Activated naive CD4-positive, alpha-beta T cell treated with anti-CD3 and anti-CD28 coated beads, Interleukin-2, amount 50 U/mL, for 24 hours (primary cell): ENCODE results near the gene SNU13.
"Not testable (repeated sequence)": the region's sequence is repeated elsewhere in the genome, so short reads cannot be mapped to it uniquely, and the experiment has no call there.

Experiments used
- H3K27ac Mint-ChIP-seq: one replicate; pipeline ENCODE4 v1.8.0; 2021; ENCODE audit warnings: mild to moderate bottlenecking, mixed read lengths
- H3K27me3 Mint-ChIP-seq: one replicate; pipeline ENCODE4 v1.8.0; 2021; ENCODE audit warnings: mixed read lengths
- H3K36me3 Mint-ChIP-seq: one replicate; pipeline ENCODE4 v1.8.0; 2021; ENCODE audit warnings: mixed read lengths
- H3K4me1 Mint-ChIP-seq: one replicate; pipeline ENCODE4 v1.8.0; 2021; ENCODE audit warnings: mixed read lengths
- H3K4me3 Mint-ChIP-seq: one replicate; pipeline ENCODE4 v1.8.0; 2021; ENCODE audit warnings: mild to moderate bottlenecking, mixed read lengths
- H3K9me3 Mint-ChIP-seq: one replicate; pipeline ENCODE4 v1.8.0; 2021; ENCODE audit warnings: mixed read lengths

The SNU13 gene

GRCh38 chr22:41661713-41662112, 27.0 kb downstream of the SNU13 start:
- H3K4me1 Mint-ChIP-seq: peaks cover 4% of the 10 kb centered on the region
- no peak overlapping the region for H3K4me3 Mint-ChIP-seq
- peak overlapping the region; percentile 3 for H3K27ac Mint-ChIP-seq
- no peaks in the 10 kb centered on the region for H3K9me3 Mint-ChIP-seq
- no peaks in the 10 kb centered on the region for H3K27me3 Mint-ChIP-seq
- peaks cover 13% of the 10 kb centered on the region for H3K36me3 Mint-ChIP-seq

- no peak overlapping the region for H3K27ac Mint-ChIP-seq
- no peaks in the 10 kb centered on the region for H3K9me3 Mint-ChIP-seq
- no peaks in the 10 kb centered on the region for H3K4me1 Mint-ChIP-seq
- H3K4me3 Mint-ChIP-seq: no peak overlapping the region
- H3K27me3 Mint-ChIP-seq: no peaks in the 10 kb centered on the region
- H3K36me3 Mint-ChIP-seq: peaks cover 13% of the 10 kb centered on the region
Observed at GRCh38 chr22:41661088-41661487, 27.6 kb downstream of the SNU13 start.

GRCh38 chr22:41660416-41660815, 28.3 kb downstream of the SNU13 start:
- Mint-ChIP-seq H3K9me3 (no peaks in the 10 kb centered on the region), H3K27ac (peak overlapping the region; percentile 38), H3K4me1 (no peaks in the 10 kb centered on the region), H3K27me3 (no peaks in the 10 kb centered on the region), H3K4me3 (no peak overlapping the region), H3K36me3 (peaks cover 13% of the 10 kb centered on the region)

GRCh38 chr22:41659941-41660340, 28.7 kb downstream of the SNU13 start:
- no peak overlapping the region for H3K4me3 Mint-ChIP-seq
- no peaks in the 10 kb centered on the region for H3K9me3 Mint-ChIP-seq
- H3K36me3 Mint-ChIP-seq: peaks cover 13% of the 10 kb centered on the region
- H3K4me1 Mint-ChIP-seq: no peaks in the 10 kb centered on the region
- H3K27ac Mint-ChIP-seq: peak overlapping the region; percentile 15
- no peaks in the 10 kb centered on the region for H3K27me3 Mint-ChIP-seq

- H3K27ac Mint-ChIP-seq: no peak overlapping the region
Observed at GRCh38 chr22:41658869-41659268, 29.8 kb downstream of the SNU13 start.

GRCh38 chr22:41657709-41658108, 31.0 kb downstream of the SNU13 start:
- Mint-ChIP-seq H3K36me3 (peaks cover 15% of the 10 kb centered on the region), H3K4me3 (no peak overlapping the region)

More at GRCh38 chr22:41658869-41659268, 29.8 kb downstream of the SNU13 start:
- Mint-ChIP-seq H3K4me3 (no peak overlapping the region), H3K27me3 (no peaks in the 10 kb centered on the region), H3K9me3 (no peaks in the 10 kb centered on the region), H3K36me3 (peaks cover 13% of the 10 kb centered on the region), H3K4me1 (no peaks in the 10 kb centered on the region)

GRCh38 chr22:41656556-41656955, 32.1 kb downstream of the SNU13 start:
- no peak overlapping the region for H3K4me3 Mint-ChIP-seq
- H3K27me3 Mint-ChIP-seq: no peaks in the 10 kb centered on the region
- H3K9me3 Mint-ChIP-seq: no peaks in the 10 kb centered on the region
- no peaks in the 10 kb centered on the region for H3K4me1 Mint-ChIP-seq
- no peak overlapping the region for H3K27ac Mint-ChIP-seq
- H3K36me3 Mint-ChIP-seq: peaks cover 12% of the 10 kb centered on the region

More at GRCh38 chr22:41657709-41658108, 31.0 kb downstream of the SNU13 start:
- Mint-ChIP-seq H3K9me3 (no peaks in the 10 kb centered on the region), H3K4me1 (no peaks in the 10 kb centered on the region), H3K27me3 (no peaks in the 10 kb centered on the region), H3K27ac (no peak overlapping the region)

- Mint-ChIP-seq H3K4me3 (no peak overlapping the region), H3K27me3 (no peaks in the 10 kb centered on the region), H3K27ac (no peak overlapping the region), H3K9me3 (no peaks in the 10 kb centered on the region), H3K4me1 (no peaks in the 10 kb centered on the region), H3K36me3 (peaks cover 2% of the 10 kb centered on the region)
Observed at GRCh38 chr22:41654322-41654721, 34.3 kb downstream of the SNU13 start.

GRCh38 chr22:41650821-41651220, 37.8 kb downstream of the SNU13 start:
- Mint-ChIP-seq H3K36me3 (peaks cover 2% of the 10 kb centered on the region), H3K27ac (no peak overlapping the region), H3K4me3 (no peak overlapping the region), H3K27me3 (no peaks in the 10 kb centered on the region), H3K9me3 (no peaks in the 10 kb centered on the region), H3K4me1 (peaks cover 10% of the 10 kb centered on the region)

- no peaks in the 10 kb centered on the region for H3K27me3 Mint-ChIP-seq
- H3K9me3 Mint-ChIP-seq: no peaks in the 10 kb centered on the region
- H3K4me1 Mint-ChIP-seq: peaks cover 10% of the 10 kb centered on the region
- no peak overlapping the region for H3K4me3 Mint-ChIP-seq
- peaks cover 2% of the 10 kb centered on the region for H3K36me3 Mint-ChIP-seq
- no peak overlapping the region for H3K27ac Mint-ChIP-seq
Observed at GRCh38 chr22:41650229-41650628, 38.4 kb downstream of the SNU13 start.

GRCh38 chr22:41648432-41648831, 40.2 kb downstream of the SNU13 start:
- H3K9me3 Mint-ChIP-seq: no peaks in the 10 kb centered on the region
- H3K27ac Mint-ChIP-seq: peak overlapping the region; percentile 12
- peaks cover 5% of the 10 kb centered on the region for H3K36me3 Mint-ChIP-seq

GRCh38 chr22:41647771-41648170, 40.9 kb downstream of the SNU13 start:
- peak overlapping the region; percentile 79 for H3K27ac Mint-ChIP-seq
- no peaks in the 10 kb centered on the region for H3K27me3 Mint-ChIP-seq
- H3K4me1 Mint-ChIP-seq: peaks cover 12% of the 10 kb centered on the region
- no peaks in the 10 kb centered on the region for H3K9me3 Mint-ChIP-seq
- H3K36me3 Mint-ChIP-seq: peaks cover 3% of the 10 kb centered on the region
- no peak overlapping the region for H3K4me3 Mint-ChIP-seq

More at GRCh38 chr22:41648432-41648831, 40.2 kb downstream of the SNU13 start:
- Mint-ChIP-seq H3K4me1 (peaks cover 10% of the 10 kb centered on the region), H3K27me3 (no peaks in the 10 kb centered on the region), H3K4me3 (peak overlapping the region; percentile 11)

- Mint-ChIP-seq H3K4me3 (no peak overlapping the region), H3K27ac (no peak overlapping the region), H3K27me3 (no peaks in the 10 kb centered on the region), H3K4me1 (peaks cover 15% of the 10 kb centered on the region), H3K9me3 (no peaks in the 10 kb centered on the region), H3K36me3 (peaks cover 21% of the 10 kb centered on the region)
Observed at GRCh38 chr22:41642331-41643110, 46.1 kb downstream of the SNU13 start.

GRCh38 chr22:41641854-41642253, 46.8 kb downstream of the SNU13 start:
- no peak overlapping the region for H3K4me3 Mint-ChIP-seq
- peaks cover 15% of the 10 kb centered on the region for H3K4me1 Mint-ChIP-seq
- H3K27me3 Mint-ChIP-seq: no peaks in the 10 kb centered on the region
- peaks cover 21% of the 10 kb centered on the region for H3K36me3 Mint-ChIP-seq
- no peak overlapping the region for H3K27ac Mint-ChIP-seq
- H3K9me3 Mint-ChIP-seq: no peaks in the 10 kb centered on the region

GRCh38 chr22:41638748-41639147, 49.9 kb downstream of the SNU13 start:
- Mint-ChIP-seq H3K36me3 (peaks cover 21% of the 10 kb centered on the region), H3K4me1 (peaks cover 22% of the 10 kb centered on the region), H3K27me3 (no peaks in the 10 kb centered on the region), H3K27ac (peak overlapping the region; percentile 46), H3K4me3 (no peak overlapping the region), H3K9me3 (no peaks in the 10 kb centered on the region)

GRCh38 chr22:41638124-41638523, 50.5 kb downstream of the SNU13 start:
- Mint-ChIP-seq H3K4me3 (no peak overlapping the region), H3K36me3 (peaks cover 21% of the 10 kb centered on the region), H3K4me1 (peaks cover 22% of the 10 kb centered on the region), H3K9me3 (no peaks in the 10 kb centered on the region), H3K27me3 (no peaks in the 10 kb centered on the region), H3K27ac (no peak overlapping the region)

GRCh38 chr22:41637623-41638022, 51.0 kb downstream of the SNU13 start:
- not testable (repeated sequence) for H3K27me3 Mint-ChIP-seq, H3K27ac Mint-ChIP-seq, H3K9me3 Mint-ChIP-seq, H3K4me3 Mint-ChIP-seq
- Mint-ChIP-seq H3K36me3 (peaks cover 21% of the 10 kb centered on the region), H3K4me1 (peaks cover 18% of the 10 kb centered on the region)
